Small intestine (tissue), 16 donors: ENCODE results near the gene RAD54L2. TPM values are rescaled to one million over a fixed set of nuclear protein-coding genes. Genes with fewer than 3 reads are reported as not detected.

Experiments used
- DNase-seq, 2 donors: peaks; one replicate each; pipeline versions ENCODE4 v3.0.0 to v3.0.0-alpha.2; 2013
- FAIRE-seq: peaks from 2 replicates; lab custom pipeline; 2012; peaks lifted over from hg19 to GRCh38; lab: Jason Lieb, UNC
- H3K27ac ChIP-seq, 3 donors: one replicate each; pipeline ENCODE4 v1.5.1; 2013; ENCODE audit warnings: low read length in 2 of 3, mild to moderate bottlenecking in 2 of 3, control low read depth in 1 of 3, inconsistent platforms in 1 of 3, low read depth in 1 of 3, moderate library complexity in 1 of 3
- H3K27me3 ChIP-seq, 3 donors: one replicate each; pipeline ENCODE4 v1.6.1; 2013; ENCODE audit warnings: low read length in 3 of 3, inconsistent platforms in 1 of 3; ENCODE audit not compliant: control insufficient read depth in 3 of 3, insufficient read depth in 3 of 3
- H3K36me3 ChIP-seq, 3 donors: one replicate each; pipeline ENCODE4 v1.6.1; 2013; ENCODE audit warnings: low read length in 3 of 3, inconsistent platforms in 1 of 3, low read depth in 1 of 3, mild to moderate bottlenecking in 1 of 3, moderate library complexity in 1 of 3; ENCODE audit not compliant: control insufficient read depth in 3 of 3, insufficient read depth in 2 of 3
- H3K4me1 ChIP-seq, 3 donors: one replicate each; pipeline ENCODE4 v1.6.1; 2013; ENCODE audit warnings: low read length in 2 of 3, inconsistent platforms in 1 of 3, low read depth in 1 of 3, mild to moderate bottlenecking in 1 of 3, moderate library complexity in 1 of 3; ENCODE audit not compliant: control insufficient read depth in 3 of 3, insufficient read depth in 2 of 3
- H3K4me3 ChIP-seq, 3 donors: one replicate each; pipeline ENCODE4 v1.5.1; 2013; ENCODE audit warnings: low read length in 3 of 3, control low read depth in 1 of 3, inconsistent platforms in 1 of 3, low read depth in 1 of 3, mild to moderate bottlenecking in 1 of 3, moderate library complexity in 1 of 3
- H3K9me3 ChIP-seq, 2 donors: one replicate each; pipeline ENCODE4 v1.6.1; 2013; ENCODE audit warnings: low read depth in 1 of 2, low read length in 1 of 2; ENCODE audit not compliant: control insufficient read depth in 2 of 2, insufficient read depth in 1 of 2
- WGBS, 3 donors: extraction: QIAGEN DNeasy Blood & Tissue Kit; methylation state at CpG; one replicate each; pipeline ENCODE4 v1.1.7; 2013; 5-methylcytosine and 5-hydroxymethylcytosine counted together
- long read RNA-seq, 10 donors: transcript quantifications; one replicate each; lab custom pipeline, GENCODE V29; 2026
- polyA plus RNA-seq, 4 donors: library from polyadenylated mRNA; stranded (reverse) in 3 of 4; unstranded in 1 of 4; fragments of 200-250 nt in 3 of 4; fragments of 120-200 nt in 1 of 4; gene quantifications; one replicate each; pipeline versions ENCODE4 v1.2.1 to v1.2.3, GENCODE V29; 2013
- donor health status: healthy with polysubstance abuse.
- donor health status: control.
- donor health status: control.
- donor health status: Bipolar disorder and iron deficiency.
- donor health status: healthy.

RAD54L2 gene
- 1 to 10 TPM; 1.4 to 8.7 (median 3.3) TPM for polyA plus RNA-seq
- long read RNA-seq, donor 1, result 0 reads
- long read RNA-seq, donor 2, result 0 reads
- long read RNA-seq, donor 3, result 0 reads
- long read RNA-seq, donor 4, result 0 reads
- long read RNA-seq, donor 5, result 0 reads
- long read RNA-seq, donor 6, result 0 reads
- long read RNA-seq, donor 7, result 0 reads
- long read RNA-seq, donor 8, result 0 reads
- long read RNA-seq, donor 9, result 0 reads
- long read RNA-seq, donor 10, result 0 reads

- no peaks in the 10 kb centered on the region for H3K9me3 ChIP-seq
- H3K27ac ChIP-seq, result peak within 1 kb of the TSS; percentile 76 to 88 (median 80)
- DNase-seq, result peak; percentile 84 to 93
- H3K4me3 ChIP-seq, result peak within 1 kb of the TSS; percentile 79 to 95 (median 83)
- no peak for FAIRE-seq
- WGBS, 3 donors, result 0 to 1% (median 0%) methylated on average over 70 to 91 of the region's 91 CpGs
- no peaks in the 10 kb centered on the region for H3K36me3 ChIP-seq
- H3K27me3 ChIP-seq, result no peaks in the 10 kb centered on the region
- H3K4me1 ChIP-seq, result no peaks in the 10 kb centered on the region
Observed at GRCh38 chr3:51538459-51539290, at the start of gene RAD54L2. TSS of gene RAD54L2 (plus strand) at chr3:51538719. CDS start at chr3:51590421, 51,702 bp downstream.

GRCh38 chr3:51498876-51499738 lies 39.4 kb upstream of the RAD54L2 start:
- 1% methylated on average over 29 to 43 of the region's 43 CpGs for WGBS, 3 donors
- FAIRE-seq (no peak), DNase-seq (peak; percentile 96)
- H3K27me3 ChIP-seq, result no peaks in the 10 kb centered on the region
- no peaks in the 10 kb centered on the region for H3K9me3 ChIP-seq
- peak overlapping the region; percentile 84 to 99 (median 94) for H3K27ac ChIP-seq
- H3K4me3 ChIP-seq, result peak overlapping the region; percentile 75 to 96 (median 79)
- no peaks in the 10 kb centered on the region for H3K4me1 ChIP-seq
- H3K36me3 ChIP-seq, result peaks cover 0 to 11% (median 3%) of the 10 kb centered on the region in 3 donors

- no peak for DNase-seq
- Histone ChIP-seq H3K4me3 (peak overlapping the region in 1 of 3 donors; percentile 4), H3K9me3 (no peaks in the 10 kb centered on the region), H3K4me1 (no peaks in the 10 kb centered on the region), H3K27me3 (no peaks in the 10 kb centered on the region), H3K27ac (peak overlapping the region; percentile 52 to 95 (median 71)), H3K36me3 (peaks cover 0 to 2% (median 2%) of the 10 kb centered on the region in 3 donors)
- FAIRE-seq, result no peak
- WGBS, 3 donors, result 90 to 94% (median 93%) methylated on average over 14 of the region's 14 CpGs
Observed at GRCh38 chr3:51500632-51501131, 37.8 kb upstream of the RAD54L2 start.

GRCh38 chr3:51501833-51502561 lies 36.5 kb upstream of the RAD54L2 start:
- Histone ChIP-seq H3K9me3 (no peaks in the 10 kb centered on the region), H3K4me1 (no peaks in the 10 kb centered on the region), H3K27ac (no peak overlapping the region), H3K27me3 (no peaks in the 10 kb centered on the region), H3K36me3 (no peaks in the 10 kb centered on the region), H3K4me3 (no peak overlapping the region)
- 6 to 12% (median 10%) methylated on average over 6 of the region's 6 CpGs for WGBS, 3 donors
- FAIRE-seq, result no peak
- DNase-seq, result peak; percentile 69 to 82

- FAIRE-seq (no peak), DNase-seq (no peak)
- H3K4me1 ChIP-seq, result no peaks in the 10 kb centered on the region
- WGBS, 3 donors, result 19 to 47% (median 39%) methylated on average over 2 of the region's 2 CpGs
- H3K27ac ChIP-seq, result no peak overlapping the region
- H3K9me3 ChIP-seq, result no peaks in the 10 kb centered on the region
- H3K36me3 ChIP-seq, result no peaks in the 10 kb centered on the region
- H3K4me3 ChIP-seq, result no peak overlapping the region
- no peaks in the 10 kb centered on the region for H3K27me3 ChIP-seq
Observed at GRCh38 chr3:51502562-51502910, 36.0 kb upstream of the RAD54L2 start.

- DNase-seq, result no peak
- Histone ChIP-seq H3K36me3 (no peaks in the 10 kb centered on the region), H3K27me3 (no peaks in the 10 kb centered on the region), H3K27ac (no peak overlapping the region), H3K4me1 (no peaks in the 10 kb centered on the region), H3K9me3 (no peaks in the 10 kb centered on the region), H3K4me3 (no peak overlapping the region)
- FAIRE-seq, result no peak
- 80 to 91% (median 85%) methylated on average over 2 of the region's 2 CpGs for WGBS, 3 donors
Observed at GRCh38 chr3:51503007-51503406, 35.5 kb upstream of the RAD54L2 start.

- FAIRE-seq (no peak), DNase-seq (no peak)
- Histone ChIP-seq H3K27ac (no peak overlapping the region), H3K9me3 (no peaks in the 10 kb centered on the region), H3K4me1 (peaks cover 0 to 3% (median 0%) of the 10 kb centered on the region in 3 donors), H3K4me3 (no peak overlapping the region), H3K36me3 (no peaks in the 10 kb centered on the region), H3K27me3 (no peaks in the 10 kb centered on the region)
- WGBS, 3 donors, result 91 to 94% (median 92%) methylated on average over 9 of the region's 9 CpGs
Observed at GRCh38 chr3:51508255-51508654, 30.3 kb upstream of the RAD54L2 start.
